GM19043 (cell line): ENCODE data around the gene SGTA.
"Not testable (repeated sequence)": the region's sequence is repeated elsewhere in the genome, so short reads cannot be mapped to it uniquely, and the experiment has no call there.

Experiments
- ATAC-seq: cut with Tn5 transposase; IDR thresholded peaks from one replicate; pipeline ENCODE4 v1.9.1; 2021; ENCODE audit warnings: low read depth; ENCODE audit not compliant: unreplicated experiment

SGTA gene

GRCh38 chr19:2782936-2783780, at the start of gene SGTA:
Gene SGTA, minus strand, starts transcription at chr19:2783273. Its CDS starts 14,205 bp downstream, at chr19:2769068.
- ATAC-seq = peak; percentile 72

DNA sequence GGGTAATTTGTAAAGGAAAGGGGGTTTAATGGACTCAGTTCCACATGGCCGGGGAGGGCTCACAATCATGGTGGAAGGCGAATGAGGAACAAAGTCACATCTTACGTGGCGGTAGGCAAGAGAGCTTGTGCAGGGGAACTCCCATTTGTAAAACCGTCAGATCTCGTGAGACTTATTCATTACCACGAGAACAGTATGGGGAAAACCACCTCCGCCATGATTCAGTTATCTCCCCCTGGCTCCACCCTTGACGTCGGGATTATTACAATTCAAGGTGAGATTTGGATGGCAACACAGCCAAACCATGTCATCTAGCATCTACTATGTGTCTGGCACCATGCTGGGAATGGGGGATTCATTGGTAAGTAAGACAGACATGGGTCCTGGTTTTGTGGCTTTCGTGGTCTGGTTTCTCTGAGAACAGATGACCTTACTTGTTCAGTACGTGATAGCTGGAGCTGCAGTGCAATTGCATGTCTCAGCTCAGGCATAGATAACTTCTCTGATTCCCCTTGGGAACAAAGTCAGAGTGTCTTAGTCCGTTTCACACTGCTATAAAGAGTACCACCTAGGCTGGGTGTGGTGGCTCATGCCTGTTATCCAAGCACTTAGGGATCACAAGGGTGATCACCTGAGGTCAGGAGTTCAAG, 44.9 kb upstream of the SGTA start:
- no peak for ATAC-seq

- ATAC-seq = no peak
Measured at GRCh38 chr19:2827022-2827421, 43.9 kb upstream of the SGTA start.

GRCh38 chr19:2824129-2824528, 41.1 kb upstream of the SGTA start:
- ATAC-seq = no peak

- ATAC-seq = no peak
Measured at GRCh38 chr19:2823646-2824045, 40.6 kb upstream of the SGTA start.

- no peak for ATAC-seq
Measured at GRCh38 chr19:2822846-2823245, 39.8 kb upstream of the SGTA start.

GRCh38 chr19:2820112-2820702, 37.1 kb upstream of the SGTA start:
- ATAC-seq = no peak

DNA sequence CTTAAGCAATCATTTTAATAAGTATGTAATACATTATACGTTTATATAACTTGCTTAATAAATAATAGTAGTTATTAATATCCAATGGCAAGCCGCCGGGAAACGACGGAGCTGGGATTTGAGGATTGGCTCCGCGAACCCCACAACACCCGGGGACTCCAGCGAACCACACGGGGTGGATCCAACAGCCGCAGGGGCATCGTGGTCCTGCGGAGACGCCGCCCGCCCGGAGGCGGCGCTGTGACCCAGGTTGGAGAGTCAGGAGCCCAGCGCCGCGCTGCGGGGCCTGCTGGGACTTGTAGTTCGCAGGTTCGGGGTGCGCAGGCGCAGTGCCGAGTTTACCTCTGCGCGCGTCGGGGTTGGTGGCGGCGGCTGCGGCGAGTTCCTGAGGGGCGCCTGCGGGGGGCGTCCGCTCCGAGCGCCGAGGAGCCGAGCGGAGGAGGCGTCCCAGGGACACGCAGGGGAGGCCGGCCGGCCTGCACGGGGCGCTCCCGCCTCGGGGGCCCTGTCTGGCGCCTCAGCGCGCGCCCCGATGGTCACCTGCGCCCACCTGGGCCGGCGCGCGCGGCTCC, 36.6 kb upstream of the SGTA start, which contains the start of gene ZNF554:
Gene ZNF554 (plus strand): TSS at position 329 of the 572 bp plus-strand sequence. CDS start 204 bp downstream, at position 533.
- ATAC-seq = peak; percentile 72

DNA sequence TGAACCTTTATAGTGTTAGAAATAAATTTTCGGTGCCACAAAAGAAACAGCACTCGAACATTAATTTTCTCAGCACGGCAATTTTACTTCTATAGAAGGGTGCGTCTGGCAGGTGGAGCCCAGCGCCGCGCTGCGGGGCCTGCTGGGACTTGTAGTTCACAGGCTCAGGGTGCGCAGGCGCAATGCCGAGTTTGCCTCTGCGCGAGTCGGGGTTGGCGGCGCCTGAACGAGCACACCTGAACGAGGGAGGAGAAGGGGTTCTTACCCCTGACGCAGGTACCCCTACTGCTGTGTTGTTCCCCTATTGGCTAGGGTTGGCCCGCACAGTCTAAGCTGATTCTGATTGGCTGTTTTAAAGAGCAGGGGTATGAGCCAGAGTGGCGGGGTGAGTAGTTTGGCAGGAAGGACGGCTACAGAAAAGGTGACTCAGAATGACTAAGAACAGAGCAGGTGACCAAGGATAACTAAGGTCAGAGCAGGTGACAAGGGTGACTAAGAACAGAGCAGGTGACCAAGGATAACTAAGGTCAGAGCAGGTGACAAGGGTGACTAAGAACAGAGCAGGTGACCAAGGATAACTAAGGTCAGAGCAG, 34.3 kb upstream of the SGTA start:
- not testable (repeated sequence) for ATAC-seq

DNA sequence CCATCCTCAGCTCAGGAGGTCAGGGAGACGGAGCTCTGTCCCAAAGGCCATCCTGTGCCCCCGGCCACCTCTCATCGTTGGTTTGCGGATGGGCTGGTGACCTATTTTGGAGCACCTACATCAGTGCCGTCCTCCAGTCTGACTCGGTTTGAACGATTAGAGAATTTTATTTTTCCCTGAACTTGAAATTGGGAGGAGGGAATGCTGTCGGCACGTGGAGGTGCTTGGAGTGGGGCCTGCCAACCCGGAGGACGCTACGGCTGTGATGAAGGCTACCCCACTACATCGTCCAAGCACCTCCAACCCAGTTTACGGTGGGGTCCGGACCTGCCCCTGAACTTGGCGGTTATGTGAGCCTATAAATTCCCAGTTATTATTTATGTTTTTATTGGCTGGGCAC, 33.6 kb upstream of the SGTA start:
- no peak for ATAC-seq

DNA sequence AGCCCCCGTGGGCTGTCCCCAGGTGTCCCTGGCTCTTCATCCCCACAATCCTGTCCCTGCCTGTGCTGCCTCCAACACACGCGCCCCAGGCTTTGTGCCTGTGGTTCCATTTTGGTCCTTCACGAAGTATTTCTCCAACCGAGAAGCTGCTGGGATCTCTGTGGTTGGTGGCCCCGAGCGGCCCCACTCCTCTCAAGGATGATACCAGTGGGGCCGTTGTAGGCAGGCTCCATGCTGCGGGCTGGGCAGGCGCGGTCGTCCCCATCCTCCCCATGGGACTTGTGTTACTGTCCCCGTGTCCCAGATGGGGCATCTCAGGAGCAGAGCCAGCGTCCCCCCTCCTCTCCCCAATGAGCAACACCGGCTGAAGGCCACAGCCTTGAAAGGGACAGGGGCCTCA, 32.9 kb upstream of the SGTA start:
- ATAC-seq = no peak

DNA sequence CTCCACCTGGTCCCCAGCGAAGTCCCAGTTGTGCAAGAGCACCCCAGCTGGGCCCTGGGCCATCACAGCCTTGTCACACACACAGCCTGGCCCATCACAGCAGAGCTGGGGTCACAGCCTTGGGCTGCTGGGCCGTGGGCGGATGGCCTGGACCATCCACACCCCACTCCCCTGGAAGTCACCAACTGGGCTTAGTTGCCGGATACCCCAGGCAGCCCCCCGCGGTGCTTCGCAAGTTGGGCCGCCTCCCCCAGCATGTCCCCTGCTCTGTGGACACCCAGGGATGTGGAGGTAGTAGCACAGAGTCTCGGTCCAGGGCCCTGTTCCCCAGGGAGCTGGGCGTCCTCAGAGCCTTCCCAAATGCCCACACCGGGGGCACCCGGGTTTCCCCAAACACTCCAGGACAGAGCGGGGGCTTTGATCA, 32.1 kb upstream of the SGTA start:
- ATAC-seq = no peak

GRCh38 chr19:2814426-2814825, 31.4 kb upstream of the SGTA start:
- no peak for ATAC-seq

DNA sequence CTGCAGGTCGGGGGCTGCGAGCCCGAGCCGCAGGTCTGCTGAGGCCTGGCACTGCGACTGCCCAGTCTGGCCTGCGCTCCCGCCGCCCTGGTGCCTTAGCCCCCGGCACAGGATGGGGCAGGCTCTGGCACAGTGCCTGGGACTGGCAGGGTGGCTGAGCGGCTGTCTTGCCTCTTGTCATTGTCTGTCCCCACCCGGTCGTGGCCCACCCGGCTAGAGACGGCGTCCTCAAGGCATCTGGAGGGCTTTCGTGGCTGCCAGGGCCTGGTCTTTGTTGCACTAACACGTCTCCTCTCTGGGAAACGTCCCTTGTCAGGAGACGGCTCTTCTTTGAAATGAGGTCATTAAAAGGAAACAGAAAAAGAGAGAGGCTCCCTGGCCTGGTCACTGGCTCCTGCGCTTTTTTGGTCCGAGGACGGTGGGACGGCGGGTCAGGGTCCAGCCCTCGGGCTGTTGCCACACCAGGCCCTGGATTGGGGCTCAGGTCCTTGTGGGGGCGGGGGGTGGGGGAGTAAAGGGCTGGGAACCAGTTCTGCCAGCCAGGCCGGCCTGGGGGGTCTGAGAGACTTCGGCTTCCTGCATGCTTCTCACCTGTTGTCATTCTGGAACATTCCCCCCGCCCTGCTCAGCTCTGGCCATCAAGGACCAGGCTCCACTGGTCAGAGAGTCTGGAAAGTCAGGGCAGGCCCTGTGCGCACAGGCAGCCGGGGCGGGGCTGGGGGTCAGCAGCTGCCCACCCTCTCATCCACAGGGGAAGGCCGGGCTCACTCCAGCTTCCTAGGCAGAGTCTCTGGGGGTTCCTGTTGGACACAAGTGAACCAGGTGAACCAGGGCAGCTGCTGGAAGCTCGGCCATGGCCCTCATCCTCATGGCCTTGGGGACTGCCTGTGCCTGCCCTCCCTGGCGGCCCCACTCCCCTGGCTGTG, 30.4 kb upstream of the SGTA start:
- no peak for ATAC-seq

DNA sequence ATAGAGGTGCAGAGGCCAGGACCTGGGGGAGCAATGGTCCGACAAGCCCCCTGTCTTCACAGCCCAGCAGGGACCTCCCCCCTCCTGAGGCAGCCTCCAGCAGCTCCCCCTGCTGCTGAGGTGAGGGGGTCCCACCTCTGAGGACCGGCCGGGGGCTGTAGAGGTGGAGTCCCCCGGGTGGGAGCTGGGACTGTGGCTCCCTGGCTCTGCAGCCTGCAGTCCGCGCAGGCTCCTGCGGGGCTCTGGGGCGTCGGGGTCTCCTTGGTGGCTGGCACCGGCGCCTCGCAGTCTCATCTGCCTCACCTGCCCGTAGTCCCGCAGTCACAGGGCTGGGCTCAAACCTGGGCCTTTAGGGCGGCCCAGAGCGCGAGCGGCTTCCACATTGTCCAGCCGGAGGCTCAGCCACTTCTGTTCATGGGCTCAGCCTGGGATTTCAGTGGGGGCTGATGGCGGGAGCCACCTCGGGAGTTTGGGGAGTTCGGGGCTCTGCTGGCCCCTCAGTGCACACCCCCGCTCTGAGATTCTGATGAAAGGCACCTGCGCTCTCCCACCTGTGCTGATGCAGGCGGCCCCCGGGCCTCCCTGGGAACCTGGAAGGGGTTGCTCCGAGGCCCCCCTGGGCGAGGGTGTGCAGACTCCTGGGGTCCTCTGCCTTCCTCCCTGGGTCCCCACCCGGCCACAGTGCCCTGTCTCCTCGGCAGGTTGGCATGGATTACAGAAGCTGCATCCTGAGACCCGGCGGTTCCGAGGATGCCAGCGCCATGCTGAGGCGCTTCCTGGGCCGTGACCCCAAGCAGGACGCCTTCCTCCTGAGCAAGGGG, 29.6 kb upstream of the SGTA start:
- ATAC-seq = no peak

DNA sequence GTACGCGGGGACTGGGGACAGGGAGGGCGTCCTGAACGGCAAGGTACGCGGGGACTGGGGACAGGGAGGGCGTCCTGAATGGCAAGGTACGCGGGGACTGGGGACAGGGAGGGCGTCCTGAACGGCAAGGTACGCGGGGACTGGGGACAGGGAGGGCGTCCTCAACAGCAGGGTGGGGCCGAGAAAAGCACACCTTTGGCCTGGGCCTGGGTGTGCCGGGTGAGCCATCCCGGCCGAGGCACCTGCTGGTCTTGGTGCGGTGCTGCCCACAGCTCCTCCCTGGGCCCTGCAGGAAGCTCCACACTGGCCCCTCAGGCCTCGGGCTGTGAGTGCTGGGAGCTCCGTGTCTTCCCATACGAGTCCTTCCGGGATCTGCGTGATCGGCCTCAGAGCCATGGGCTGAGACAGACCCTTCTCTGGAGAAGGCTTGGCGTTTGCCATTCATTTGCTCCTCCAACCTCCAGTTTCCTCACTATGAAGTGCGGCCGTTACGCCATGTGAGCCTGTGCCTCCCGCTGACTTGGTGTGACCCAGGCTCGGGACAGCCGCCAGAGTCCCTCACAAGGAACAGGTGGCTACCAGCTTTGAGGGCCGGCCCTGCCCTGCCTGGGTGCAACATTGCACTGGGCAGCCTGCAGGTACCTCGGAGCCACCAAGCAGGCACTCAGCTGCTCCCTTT, 28.8 kb upstream of the SGTA start:
- no peak for ATAC-seq

- no peak for ATAC-seq
Measured at GRCh38 chr19:2811221-2811722, 28.2 kb upstream of the SGTA start.
